Superior temporal gyrus (tissue), 1 donor: ENCODE data around the gene IMP3.
"Not testable (repeated sequence)": the region's sequence is repeated elsewhere in the genome, so short reads cannot be mapped to it uniquely, and the experiment has no call there.

Source experiments
- DNase-seq: peaks from one replicate; pipeline ENCODE4 v3.0.0-alpha.2; 2016; ENCODE audit errors: extremely low spot score

Gene IMP3, protein sequence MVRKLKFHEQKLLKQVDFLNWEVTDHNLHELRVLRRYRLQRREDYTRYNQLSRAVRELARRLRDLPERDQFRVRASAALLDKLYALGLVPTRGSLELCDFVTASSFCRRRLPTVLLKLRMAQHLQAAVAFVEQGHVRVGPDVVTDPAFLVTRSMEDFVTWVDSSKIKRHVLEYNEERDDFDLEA

DNA sequence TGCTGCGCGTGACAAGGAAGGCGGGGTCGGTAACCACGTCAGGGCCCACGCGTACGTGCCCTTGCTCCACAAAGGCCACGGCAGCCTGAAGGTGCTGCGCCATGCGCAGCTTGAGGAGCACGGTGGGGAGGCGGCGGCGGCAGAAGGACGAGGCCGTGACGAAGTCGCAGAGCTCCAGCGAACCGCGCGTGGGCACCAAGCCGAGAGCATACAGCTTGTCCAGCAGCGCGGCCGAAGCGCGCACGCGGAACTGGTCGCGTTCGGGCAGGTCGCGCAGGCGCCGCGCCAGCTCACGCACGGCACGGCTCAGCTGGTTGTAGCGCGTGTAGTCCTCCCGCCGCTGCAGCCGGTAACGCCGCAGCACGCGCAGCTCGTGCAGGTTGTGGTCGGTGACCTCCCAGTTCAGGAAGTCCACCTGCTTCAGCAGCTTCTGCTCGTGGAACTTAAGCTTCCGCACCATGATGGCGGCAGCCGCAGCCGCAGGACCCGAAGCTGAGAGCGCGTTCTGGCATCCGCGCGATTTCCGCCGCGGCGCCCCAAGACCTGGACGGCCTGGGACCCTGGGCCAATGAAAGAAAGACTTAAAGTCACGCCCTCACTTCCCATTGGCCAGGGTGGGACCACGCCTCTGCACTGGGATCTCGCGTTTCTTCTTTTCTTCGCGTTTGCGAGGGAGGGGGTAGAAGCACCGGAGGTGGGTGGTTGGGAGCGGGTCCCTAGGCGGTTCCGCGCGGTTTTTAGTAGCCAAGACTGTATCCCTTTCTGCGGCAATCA, at the start of gene IMP3:
Gene IMP3 (minus strand): TSS at position 516 of the 774 bp plus-strand sequence. CDS start 56 bp downstream, at position 460.
- peak; percentile 99 for DNase-seq

DNA sequence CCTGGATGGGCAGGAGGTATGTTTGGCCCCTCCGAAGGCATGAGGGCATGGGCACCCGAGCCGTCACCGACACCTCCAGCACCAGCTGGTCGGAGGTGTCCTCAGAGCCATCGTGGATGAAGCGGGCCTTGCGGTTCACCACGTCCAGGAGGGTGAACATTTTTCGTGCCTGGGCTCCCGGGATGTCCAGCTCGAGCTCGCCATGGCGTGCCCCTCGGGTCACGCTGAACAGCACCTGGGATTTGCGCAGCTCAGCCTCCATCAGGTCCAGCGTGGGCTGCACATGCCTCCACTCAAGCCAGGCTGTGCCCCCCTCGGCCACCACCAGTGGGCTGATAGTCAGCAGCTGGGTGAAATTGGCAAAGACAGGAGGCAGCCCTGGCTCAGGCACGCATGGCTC, 49.4 kb upstream of the IMP3 start:
- DNase-seq, result not testable (repeated sequence)

DNA sequence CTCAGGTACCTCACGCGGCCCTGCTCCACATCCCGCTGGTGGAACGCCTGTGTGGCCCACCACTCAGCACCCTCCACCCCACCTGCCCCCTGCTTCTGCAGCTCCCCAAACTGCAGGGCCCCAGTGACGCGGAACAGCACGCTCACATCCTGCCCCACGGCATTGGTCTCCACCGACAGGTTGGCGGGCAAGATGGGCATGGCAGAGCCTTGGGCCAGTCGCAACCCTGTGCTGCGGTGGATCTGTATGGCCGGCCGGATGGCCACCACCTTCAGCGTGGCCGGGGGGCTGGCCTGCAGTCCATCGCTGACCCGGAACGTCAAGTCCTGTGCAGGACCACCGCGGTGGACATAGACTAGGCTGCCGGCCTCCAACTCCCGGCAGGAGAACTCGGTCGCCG, 48.8 kb upstream of the IMP3 start:
- no peak for DNase-seq

DNA sequence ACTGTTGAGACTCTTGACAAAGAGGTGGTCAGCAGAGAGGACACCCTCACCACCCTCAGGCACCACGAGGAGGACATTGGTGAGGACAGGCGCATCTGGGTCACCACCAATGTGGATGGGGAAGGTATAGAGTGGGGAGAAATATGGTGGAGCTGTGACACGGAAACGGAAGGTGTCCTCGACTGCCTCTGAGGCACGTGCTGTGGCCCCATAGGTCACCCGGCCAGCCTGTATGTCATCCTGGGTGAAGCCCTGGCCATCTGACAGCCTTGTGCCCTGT, 48.2 kb upstream of the IMP3 start:
- no peak for DNase-seq

DNA sequence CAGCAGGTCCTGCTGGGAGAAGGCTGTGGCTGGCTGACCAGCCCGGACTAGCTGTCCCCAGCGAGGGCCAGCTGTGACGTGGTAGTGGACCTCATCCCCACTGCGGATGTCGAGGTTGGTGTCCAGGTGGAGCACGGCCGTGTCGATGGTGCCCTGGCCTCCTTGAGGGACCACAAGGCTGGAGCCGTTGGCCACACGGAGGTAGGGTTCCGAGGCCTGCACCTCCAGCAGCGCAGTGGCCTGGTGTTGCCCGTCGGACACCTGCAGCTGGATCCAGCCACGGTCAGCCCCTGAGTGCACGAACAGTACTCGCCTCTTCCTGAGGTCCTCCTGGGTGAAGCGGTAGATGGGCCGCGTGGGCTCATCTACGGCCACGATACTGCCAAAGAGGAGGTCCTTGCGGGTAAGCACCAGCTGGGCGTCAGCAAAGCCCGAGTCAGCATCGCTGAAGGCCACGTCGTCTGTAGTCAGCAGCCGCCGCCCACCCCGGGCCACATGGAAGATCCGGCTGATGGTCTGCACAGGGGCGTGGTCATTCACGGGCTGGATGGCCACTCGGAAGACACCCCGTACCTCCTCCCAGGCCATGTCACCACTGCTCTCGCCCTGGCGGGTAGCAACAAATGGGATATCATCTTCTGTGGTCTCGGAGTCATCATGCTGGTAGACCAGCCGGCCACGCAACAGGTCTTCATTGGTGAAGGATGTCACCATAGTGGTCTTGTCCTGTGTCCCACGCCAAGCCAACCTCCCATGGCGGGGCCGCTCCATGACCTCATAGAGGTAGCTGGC, 47.7 kb upstream of the IMP3 start:
- no peak for DNase-seq

DNA sequence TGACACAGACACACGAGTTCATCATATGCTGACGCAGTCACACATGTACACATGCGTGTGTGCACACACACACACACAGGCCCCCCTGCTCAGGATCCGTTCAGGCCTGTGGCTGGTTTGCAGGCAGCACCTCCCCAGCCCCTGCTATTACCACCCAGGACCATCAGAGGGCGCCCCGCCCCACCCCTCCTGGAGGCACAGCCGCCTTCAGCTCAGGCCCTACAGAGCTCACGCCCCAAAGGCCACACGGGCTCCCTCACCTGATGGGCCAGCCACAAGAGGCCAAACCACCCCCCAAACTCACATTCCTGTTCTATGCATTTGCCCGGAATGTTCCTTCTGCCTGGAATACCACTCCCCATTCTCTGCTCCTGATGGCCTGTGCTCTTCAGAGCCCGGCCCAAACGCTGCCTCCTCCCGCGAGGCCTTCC, 46.2 kb upstream of the IMP3 start:
- peak; percentile 37 for DNase-seq

DNA sequence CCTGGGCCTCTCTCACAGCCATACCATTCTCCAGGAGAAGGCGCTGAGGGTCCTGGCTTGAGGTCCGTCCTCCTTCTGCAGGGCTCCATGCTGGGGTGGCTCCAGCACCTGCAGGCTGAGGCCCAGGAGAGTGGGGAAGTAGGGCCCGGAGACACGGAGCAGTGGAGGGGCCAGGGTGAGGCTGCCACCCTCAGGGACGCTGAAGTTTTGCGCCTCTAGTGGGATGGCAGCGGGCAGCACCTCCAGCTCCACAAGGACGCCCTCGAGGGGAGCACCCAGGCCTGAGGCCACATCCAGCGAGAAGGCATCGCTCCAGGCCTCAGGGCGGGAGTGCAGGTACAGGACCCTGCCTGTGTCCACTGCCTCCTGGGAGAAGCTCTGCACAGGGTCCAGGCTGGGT, 45.2 kb upstream of the IMP3 start:
- DNase-seq, result no peak

DNA sequence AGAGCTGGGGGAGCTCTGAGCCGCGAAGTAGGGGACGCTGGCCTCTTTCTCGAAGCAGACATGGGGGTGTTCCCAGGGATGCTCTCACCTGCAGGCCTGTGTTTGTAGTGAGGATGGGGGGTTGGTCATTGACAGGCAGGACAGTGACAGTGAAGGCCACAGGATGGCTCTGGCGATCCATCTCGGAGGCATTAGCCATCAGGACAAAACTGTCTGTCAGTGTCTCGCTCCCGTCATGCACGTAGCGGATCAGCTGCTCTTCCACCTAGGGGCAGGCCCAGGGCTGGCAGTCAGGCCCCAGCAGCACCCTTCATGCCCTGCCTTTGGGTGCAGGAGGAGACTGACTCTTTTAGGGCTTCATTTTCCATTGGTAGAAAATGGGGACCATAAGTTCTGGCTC, 44.6 kb upstream of the IMP3 start:
- DNase-seq, result no peak

DNA sequence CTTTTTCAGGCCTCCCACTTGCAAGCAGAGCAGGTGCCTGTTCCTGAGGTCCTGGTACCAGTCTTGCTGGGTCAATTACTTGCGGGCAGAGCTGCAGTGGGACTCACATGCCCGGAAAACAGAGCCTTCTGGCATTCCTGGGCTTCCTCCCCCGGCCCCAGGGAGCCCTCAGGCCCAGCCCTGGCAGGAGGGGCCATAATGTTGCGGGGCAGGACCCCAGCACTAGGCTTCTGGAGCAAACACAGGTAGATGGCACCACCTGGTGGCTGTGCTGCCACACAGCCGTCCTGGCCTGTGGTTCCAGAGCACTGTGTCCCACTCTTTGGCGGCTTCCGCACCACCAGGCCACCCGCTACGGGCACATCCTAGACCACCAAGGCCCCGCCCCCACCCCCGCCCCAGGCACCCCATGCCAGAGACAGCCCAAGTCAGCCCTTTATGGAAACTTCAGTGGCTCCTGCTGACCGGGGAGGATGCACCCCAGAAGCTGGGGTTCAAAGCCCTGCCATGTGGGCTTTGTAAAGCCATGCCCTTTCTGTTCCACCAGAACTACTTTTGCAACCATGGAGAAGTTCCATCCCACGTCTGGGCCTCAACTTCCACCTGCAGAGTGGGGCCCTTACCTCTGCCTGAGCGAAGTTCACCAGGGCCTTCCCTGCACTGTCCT, 43.8 kb upstream of the IMP3 start:
- peak; percentile 67 for DNase-seq

DNA sequence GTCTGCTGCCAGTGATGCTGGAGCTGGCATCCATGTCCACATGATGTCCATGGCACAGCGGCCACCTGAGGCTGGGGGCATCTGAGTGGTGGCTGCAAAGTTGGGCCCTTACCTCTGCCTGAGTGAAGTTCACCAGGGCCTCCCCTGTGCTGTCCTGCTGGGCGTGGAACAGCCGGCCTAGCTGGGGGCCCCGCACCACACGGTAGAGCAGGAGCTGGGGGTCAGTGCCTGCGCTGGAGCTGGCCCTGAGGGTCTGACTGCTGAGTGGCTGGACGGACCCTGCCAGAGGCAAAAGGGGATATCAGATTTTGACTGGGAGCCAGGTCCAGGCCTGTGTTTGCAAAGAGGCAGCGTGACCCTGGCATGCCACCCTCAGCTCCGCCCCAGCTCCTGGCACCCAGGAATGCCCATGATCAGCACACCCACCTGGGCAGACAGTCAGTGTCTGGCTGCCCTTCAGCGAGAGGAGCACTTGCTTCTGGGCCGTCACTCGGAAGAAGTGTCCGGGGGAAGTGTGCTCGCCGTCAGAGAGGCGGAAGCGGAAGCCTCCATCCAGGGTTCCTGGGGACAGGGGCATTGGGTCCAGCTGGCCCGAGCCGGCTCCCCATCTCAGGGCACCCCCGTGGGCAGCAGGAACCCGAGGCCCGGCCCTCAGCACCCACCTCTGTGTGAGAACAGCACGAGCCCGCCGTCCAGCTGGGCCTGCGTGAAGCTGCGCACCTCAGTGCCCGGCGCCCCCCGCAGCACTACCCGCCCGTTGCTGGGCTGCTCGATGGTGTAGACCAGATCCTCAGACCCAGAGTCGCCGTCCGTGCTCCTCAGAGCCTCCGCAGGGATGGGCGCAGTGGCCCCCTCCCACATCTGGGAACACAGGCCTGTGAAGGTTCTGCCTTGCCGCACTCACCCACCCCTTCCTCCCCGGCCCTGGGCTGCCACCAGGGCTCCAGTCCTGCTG, 42.4 kb upstream of the IMP3 start:
- DNase-seq, result no peak

DNA sequence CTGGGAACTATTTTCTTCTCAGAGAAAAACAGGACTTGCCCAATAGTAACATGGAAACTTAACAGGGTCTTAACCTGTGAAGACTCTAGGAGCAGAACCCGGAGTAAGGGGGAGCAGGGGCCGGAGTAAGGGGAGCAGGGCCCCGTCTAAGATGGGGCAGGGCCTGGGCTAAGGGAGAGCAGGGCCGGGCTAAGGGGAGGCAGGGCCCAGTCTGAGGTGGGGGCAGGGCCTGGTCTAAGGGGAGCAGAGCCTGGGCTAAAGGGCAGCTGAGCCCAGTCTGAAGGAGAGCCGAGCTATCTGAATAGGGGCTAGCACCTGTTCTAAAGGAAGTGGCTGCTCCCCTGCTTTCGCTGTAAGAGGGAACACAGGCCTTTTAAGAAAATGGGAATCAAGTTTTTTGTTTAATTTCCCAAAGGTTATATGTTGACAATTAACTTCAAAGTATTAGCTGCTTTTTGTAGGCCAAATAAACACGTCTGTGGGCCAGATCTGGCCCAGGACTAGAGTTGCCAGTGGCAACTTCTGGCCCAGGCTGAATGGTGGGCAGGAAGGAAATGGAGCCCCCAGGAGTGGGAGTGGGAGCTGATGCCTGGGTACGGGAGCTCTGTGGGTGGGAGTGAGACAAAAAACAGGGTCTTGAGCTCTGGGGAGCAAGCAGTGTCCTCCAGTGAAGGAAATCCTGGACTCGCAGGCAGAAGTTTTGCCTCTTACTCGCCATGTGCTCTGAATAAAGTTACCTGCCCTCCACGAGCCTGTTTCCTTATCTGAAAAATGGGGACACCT, 40.2 kb upstream of the IMP3 start:
- DNase-seq, result no peak

DNA sequence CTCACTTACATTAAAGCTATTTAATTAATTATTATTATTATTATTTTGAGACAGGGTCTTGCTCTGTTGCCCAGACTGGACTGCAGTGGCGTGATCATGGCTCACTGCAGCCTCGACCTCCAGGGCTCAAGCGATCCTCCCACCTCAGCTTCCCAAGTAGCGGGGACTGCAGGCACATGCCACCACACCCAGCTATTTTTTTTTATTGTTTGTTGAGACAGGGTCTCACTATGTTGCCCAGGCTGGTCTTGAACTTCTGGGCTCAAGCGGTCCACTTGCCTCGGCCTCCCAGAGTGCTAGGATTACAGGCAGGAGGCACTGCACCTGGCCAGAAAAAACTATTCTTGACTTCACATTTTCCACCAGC, 38.3 kb upstream of the IMP3 start:
- not testable (repeated sequence) for DNase-seq

DNA sequence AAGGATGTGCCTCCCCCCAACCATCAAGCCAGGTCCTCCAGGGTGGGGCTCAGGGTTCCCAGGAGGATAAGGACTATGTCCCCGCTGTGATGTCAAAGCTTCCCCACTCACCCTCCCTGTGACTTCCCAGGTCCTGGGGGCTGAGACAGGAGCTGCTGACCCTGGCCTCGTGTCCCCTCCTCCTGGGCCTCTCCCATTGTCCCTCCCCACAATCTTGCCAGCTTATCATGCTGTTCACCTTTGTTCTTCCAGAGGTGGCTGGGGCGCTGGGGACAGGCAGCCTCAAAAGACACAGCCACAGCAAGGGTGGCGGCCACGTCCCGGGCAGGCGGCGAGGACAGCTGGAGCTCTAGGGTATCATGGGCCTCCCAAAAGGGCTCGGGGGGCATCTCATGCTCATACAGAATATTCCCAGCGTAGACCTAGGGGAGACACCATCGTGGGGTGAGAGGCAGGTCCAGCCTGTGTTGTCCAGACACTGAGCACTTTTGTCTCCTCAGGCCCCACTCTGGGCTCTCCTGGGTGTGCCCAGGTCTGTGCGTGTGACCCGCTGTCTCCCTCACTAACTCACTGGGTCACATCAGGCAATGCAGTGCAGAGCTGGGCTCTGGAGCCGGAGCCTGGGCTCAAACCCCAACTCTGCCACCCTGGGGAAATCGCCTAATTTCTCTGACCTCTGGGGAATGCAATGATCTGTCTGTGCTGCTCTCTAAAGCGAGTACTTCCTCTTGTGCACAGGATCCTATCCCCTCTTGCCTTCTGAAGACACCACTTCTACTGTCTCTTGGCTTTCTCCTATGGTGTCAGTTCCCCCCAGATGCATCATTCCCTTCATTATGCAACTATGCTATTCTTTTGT, 37.7 kb upstream of the IMP3 start:
- DNase-seq, result no peak

DNA sequence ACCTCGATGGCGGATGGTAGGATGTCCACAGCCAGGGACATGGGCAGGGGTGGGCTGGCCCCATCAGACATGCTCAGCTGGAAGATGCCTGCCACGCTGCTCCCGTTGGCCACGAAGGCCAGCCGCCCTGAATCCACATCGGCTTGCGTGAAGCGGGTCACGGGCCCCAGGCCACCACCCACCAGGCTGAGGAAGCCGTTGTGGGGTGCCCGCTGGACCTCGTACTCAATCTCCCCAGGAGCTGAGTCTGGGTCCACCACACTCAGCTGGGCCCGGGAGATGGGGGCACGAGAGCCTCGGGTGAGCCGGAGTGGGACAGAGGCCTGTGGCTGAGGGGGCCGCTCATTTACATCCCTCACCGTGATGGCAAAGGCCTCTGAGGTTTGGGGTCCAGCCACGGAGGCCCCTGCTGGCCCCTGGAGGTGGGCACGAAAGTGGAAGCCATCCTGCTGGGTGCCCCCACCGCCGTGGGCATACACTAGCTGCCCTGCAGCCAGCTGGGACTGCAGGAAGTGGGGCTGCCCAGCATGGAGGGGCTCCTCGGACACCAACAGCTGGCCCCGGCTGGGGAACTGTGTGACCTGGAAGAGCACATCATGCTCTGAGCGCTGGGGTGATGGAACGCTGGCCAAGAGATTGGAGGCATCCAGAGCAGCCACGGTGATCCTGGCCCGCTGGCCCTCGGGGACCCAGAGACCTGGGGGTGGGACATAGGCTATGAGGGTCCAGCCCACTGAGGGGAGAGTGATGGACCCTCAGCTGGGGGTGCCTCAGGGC, 36.9 kb upstream of the IMP3 start:
- DNase-seq, result no peak

DNA sequence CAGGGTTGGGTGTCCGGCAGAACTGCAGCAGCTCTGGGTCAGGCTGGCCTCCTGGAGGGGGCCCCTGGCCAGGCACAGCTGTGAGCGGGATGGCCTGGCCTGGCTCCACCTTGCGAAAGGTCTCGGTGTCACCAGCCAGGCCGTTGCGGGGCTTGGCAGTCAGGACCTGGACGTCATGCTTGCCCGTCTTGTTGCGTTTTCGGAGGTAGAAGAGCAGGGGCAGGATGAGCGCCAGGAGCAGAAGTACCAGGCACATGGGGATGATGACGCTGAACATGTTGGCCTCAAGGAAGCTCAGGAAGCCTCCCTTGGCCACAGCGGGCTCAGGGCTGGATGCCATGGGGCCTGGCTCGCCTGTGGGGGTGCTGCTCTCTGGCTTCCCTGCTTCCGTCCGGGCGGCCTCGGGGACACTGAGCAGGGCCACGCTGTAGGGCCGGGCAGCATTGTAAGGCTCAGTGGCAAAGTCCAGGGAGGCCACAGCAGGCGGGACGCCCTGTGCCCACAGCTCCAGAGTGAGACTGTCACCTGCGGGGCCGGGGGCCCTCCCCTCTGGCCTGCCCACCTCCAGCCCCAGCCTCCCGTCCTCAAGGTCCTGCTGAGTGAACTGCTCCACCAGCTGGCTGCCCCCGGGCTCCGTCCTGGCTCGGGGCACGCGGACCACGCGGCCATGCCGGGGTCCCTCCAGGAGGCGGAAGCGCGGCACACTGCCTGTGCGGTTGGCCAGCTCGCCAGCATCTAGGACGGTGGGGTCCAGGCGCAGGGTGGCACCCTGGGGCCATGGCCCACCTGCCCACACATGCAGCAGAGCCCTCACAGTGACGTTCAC, 35.8 kb upstream of the IMP3 start:
- DNase-seq, result no peak

DNA sequence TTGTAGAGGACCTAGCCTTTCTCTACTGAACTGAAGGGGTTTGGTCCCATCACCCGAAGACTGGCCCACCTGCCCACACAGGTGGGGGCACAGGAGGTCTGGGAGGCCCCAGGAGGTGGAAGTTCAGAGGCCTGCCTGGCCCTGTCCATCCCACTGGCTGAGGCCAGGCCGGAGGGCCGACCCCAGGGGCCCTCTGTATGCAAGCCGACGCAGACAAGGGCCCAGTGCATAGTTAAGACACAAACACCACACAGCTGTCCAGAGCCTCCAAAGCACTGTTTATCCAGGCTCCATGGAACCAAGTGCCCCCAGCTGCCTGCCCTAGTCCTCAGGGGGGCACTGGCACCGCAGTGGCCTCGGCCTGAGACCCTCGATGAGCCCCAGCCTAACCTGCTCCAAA, 34.3 kb upstream of the IMP3 start:
- DNase-seq, result no peak

DNA sequence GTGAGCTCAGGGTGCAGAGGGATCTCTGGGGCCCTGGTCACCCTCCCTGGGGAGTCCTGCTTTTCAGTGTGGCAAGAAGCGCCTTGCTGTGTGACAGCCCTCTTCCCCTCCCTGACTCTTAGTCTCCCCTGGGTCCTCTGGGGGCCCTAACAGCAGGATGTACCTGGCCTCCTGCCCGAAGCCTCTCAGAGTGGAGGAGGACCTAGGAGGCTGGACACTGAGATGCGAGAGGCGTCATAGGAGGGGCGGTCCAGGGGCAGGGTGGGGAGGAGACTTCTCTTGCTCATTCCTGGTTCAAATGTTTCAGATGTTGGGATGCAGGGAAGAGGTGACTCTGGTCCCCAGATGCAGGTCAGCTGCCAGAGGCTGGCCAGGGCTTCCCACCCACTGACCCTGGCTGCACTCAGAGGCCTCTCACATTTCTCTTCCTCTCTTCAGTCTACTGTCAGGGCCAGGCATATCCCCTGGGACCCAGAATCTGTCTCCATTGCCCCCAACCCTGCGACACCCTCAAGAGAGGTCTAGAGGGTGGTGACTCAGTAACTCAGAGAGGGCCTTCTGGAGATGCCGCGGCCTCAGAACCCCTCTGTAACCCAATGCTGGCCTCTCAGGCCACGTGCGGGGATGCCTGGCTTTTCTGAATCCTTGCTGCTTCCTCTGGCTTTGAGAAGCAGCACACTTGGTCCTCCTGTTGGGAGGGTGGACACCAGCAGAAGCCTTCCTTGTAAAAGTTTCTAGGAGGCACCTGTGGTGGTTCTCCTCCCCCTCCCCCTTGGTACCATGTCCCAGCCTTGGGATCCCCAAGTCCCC, 33.6 kb upstream of the IMP3 start:
- DNase-seq, result no peak
